ENCODE data around the gene GTF3C4.

The GTF3C4 gene

GRCh38 chr9:132670457-132671391, at the start of gene GTF3C4:
Gene GTF3C4 (plus strand): TSS chr9:132670464. CDS start chr9:132670599, 135 bp downstream.
- peak in 1 of 2 experiments; percentile 34 for DNase-seq

- DNase-seq: peak; percentile 95 to 98
Measured at GRCh38 chr9:132622159-132622558, 48.1 kb upstream of the GTF3C4 start.

- no peak for DNase-seq
Measured at GRCh38 chr9:132626285-132626684, 44.0 kb upstream of the GTF3C4 start.

GRCh38 chr9:132627106-132627505, 43.2 kb upstream of the GTF3C4 start:
- no peak for DNase-seq

- DNase-seq: no peak
Measured at GRCh38 chr9:132627594-132627993, 42.7 kb upstream of the GTF3C4 start.

GRCh38 chr9:132628746-132629145, 41.5 kb upstream of the GTF3C4 start:
- DNase-seq: no peak

- DNase-seq: no peak
Measured at GRCh38 chr9:132630116-132630515, 40.1 kb upstream of the GTF3C4 start.

- no peak for DNase-seq
Measured at GRCh38 chr9:132630811-132631210, 39.5 kb upstream of the GTF3C4 start.

GRCh38 chr9:132631280-132631679, 39.0 kb upstream of the GTF3C4 start:
- no peak for DNase-seq

- no peak for DNase-seq
Measured at GRCh38 chr9:132631685-132632084, 38.6 kb upstream of the GTF3C4 start.

- no peak for DNase-seq
Measured at GRCh38 chr9:132632413-132633129, 37.7 kb upstream of the GTF3C4 start.

GRCh38 chr9:132634327-132634726, 35.9 kb upstream of the GTF3C4 start:
- DNase-seq: no peak

GRCh38 chr9:132637351-132637750, 32.9 kb upstream of the GTF3C4 start:
- DNase-seq: peak; percentile 77 to 87

- DNase-seq: no peak
Measured at GRCh38 chr9:132637801-132638200, 32.5 kb upstream of the GTF3C4 start.

GRCh38 chr9:132638240-132638639, 32.0 kb upstream of the GTF3C4 start:
- DNase-seq: peak; percentile 71 to 82

GRCh38 chr9:132639322-132639721, 30.9 kb upstream of the GTF3C4 start:
- DNase-seq: no peak

GRCh38 chr9:132641216-132641615, 29.0 kb upstream of the GTF3C4 start:
- DNase-seq: no peak

GRCh38 chr9:132644251-132644650, 26.0 kb upstream of the GTF3C4 start:
- peak in 1 of 2 experiments; percentile 42 for DNase-seq

GRCh38 chr9:132645306-132645705, 25.0 kb upstream of the GTF3C4 start:
- peak; percentile 94 to 98 for DNase-seq

GRCh38 chr9:132645711-132646110, 24.6 kb upstream of the GTF3C4 start:
- peak; percentile 86 to 88 for DNase-seq

- DNase-seq: no peak
Measured at GRCh38 chr9:132646726-132647125, 23.5 kb upstream of the GTF3C4 start.

GRCh38 chr9:132647355-132647754, 22.9 kb upstream of the GTF3C4 start:
- no peak for DNase-seq

- no peak for DNase-seq
Measured at GRCh38 chr9:132647806-132648205, 22.5 kb upstream of the GTF3C4 start.

GRCh38 chr9:132648283-132648682, 22.0 kb upstream of the GTF3C4 start:
- no peak for DNase-seq

Measured in NCI-H524 (cell line).